Dermis microvascular lymphatic vessel endothelial cell (primary cell): ENCODE results near the gene FGA. TPM values are rescaled to one million over a fixed set of nuclear protein-coding genes. Genes with fewer than 3 reads are reported as not detected.
A peak's percentile ranks its signal among the peaks of the same experiment; 100 is the strongest.

Source experiments
- DNase-seq, 2 donors: peaks; one replicate each; pipeline versions ENCODE4 v3.0.0 to v3.0.0-alpha.2; 2010; ENCODE audit warnings: low read depth in 2 of 2
- total RNA-seq: library from RNA; depleted of rRNA; stranded (reverse); fragments of >200 nt; gene quantifications from 2 replicates; pipeline ENCODE4 v1.2.1, GENCODE V29; 2014

The FGA gene
- total RNA-seq, 1 donor from 2014 or later: not detected

GRCh38 chr4:154583230-154583629 is 7.3 kb downstream of the FGA start:
- DNase-seq: no peak

- no peak for DNase-seq
Measured at GRCh38 chr4:154582723-154583122, 7.8 kb downstream of the FGA start.

- DNase-seq: no peak
Measured at GRCh38 chr4:154579927-154580326, 10.6 kb downstream of the FGA start.

GRCh38 chr4:154578919-154579318 is 11.6 kb downstream of the FGA start:
- no peak for DNase-seq

GRCh38 chr4:154577324-154577723 is 13.2 kb downstream of the FGA start:
- no peak for DNase-seq

GRCh38 chr4:154574311-154574710 is 16.2 kb downstream of the FGA start:
- no peak for DNase-seq

- DNase-seq: no peak
Measured at GRCh38 chr4:154573190-154573870, 17.2 kb downstream of the FGA start.

- DNase-seq: no peak
Measured at GRCh38 chr4:154569584-154569983, 21.0 kb downstream of the FGA start.

GRCh38 chr4:154569028-154569427 is 21.5 kb downstream of the FGA start:
- no peak for DNase-seq

- no peak for DNase-seq
Measured at GRCh38 chr4:154566639-154567204, 23.8 kb downstream of the FGA start.

- DNase-seq: no peak
Measured at GRCh38 chr4:154565704-154566103, 24.8 kb downstream of the FGA start.

GRCh38 chr4:154564311-154564710 is 26.2 kb downstream of the FGA start:
- DNase-seq: no peak

GRCh38 chr4:154562697-154563254 is 27.8 kb downstream of the FGA start, which contains the start of gene FGB:
Gene FGB, plus strand, starts transcription at chr4:154563011. Its CDS starts 8 bp downstream, at chr4:154563019.
- no peak for DNase-seq

- DNase-seq: no peak
Measured at GRCh38 chr4:154560824-154561231, 29.7 kb downstream of the FGA start.

GRCh38 chr4:154560419-154560801 is 30.1 kb downstream of the FGA start:
- no peak for DNase-seq

GRCh38 chr4:154559494-154560418 is 30.8 kb downstream of the FGA start:
- peak; percentile 23 to 50 for DNase-seq

- DNase-seq: no peak
Measured at GRCh38 chr4:154559141-154559493, 31.4 kb downstream of the FGA start.

GRCh38 chr4:154551872-154552686 is 38.5 kb downstream of the FGA start:
- peak; percentile 72 to 86 for DNase-seq

GRCh38 chr4:154549894-154550790 is 40.4 kb downstream of the FGA start, which contains the start of gene PLRG1:
Gene PLRG1, minus strand, starts transcription at chr4:154550400. Its CDS starts 92 bp downstream, at chr4:154550308.
- DNase-seq: peak; percentile 86 to 94

GRCh38 chr4:154545689-154546088 is 44.9 kb downstream of the FGA start:
- no peak for DNase-seq
